ENCODE data around the gene PBRM1.

The PBRM1 gene

DNA sequence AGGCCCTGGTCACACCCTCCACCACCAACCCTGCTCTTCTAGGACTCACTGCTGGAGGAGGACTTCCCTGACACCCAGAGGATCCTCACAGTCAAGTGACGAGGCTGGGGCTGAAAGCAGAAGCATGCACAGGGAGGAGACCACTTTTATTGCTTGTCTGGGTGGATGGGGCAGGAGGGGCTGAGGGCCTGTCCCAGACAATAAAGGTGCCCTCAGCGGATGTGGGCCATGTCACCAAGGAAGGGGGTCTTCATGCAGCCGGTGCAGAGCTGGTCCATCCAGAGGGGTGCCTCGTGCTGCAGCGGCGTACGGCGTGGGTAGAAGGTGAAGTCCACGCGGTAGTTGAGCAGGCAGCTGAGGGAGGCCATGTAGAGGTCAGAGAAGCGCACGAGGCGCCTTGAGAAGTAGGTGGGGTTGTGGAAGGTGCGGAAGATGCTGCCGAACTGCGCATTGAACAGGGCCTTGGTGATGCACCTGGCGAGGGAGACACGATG is 161.4 kb downstream of the PBRM1 start:
- TF ChIP-seq, protein P1, sequence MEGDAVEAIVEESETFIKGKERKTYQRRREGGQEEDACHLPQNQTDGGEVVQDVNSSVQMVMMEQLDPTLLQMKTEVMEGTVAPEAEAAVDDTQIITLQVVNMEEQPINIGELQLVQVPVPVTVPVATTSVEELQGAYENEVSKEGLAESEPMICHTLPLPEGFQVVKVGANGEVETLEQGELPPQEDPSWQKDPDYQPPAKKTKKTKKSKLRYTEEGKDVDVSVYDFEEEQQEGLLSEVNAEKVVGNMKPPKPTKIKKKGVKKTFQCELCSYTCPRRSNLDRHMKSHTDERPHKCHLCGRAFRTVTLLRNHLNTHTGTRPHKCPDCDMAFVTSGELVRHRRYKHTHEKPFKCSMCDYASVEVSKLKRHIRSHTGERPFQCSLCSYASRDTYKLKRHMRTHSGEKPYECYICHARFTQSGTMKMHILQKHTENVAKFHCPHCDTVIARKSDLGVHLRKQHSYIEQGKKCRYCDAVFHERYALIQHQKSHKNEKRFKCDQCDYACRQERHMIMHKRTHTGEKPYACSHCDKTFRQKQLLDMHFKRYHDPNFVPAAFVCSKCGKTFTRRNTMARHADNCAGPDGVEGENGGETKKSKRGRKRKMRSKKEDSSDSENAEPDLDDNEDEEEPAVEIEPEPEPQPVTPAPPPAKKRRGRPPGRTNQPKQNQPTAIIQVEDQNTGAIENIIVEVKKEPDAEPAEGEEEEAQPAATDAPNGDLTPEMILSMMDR (IDR thresholded peaks at IDR 0.05; ENCODE audit: insufficient read depth, low read length, poor library complexity, severe bottlenecking) = no peak
- Histone ChIP-seq H3K27me3 (replicated peaks; ENCODE audit: control insufficient read depth, insufficient read depth, low read length) (no peaks in the 10 kb centered on the region), H3K36me3 (ENCODE audit: control insufficient read depth, insufficient read depth, low read length) (peaks cover 22% of the 10 kb centered on the region), H3K4me3 (replicated peaks; ENCODE audit: low read depth, low read length) (no peak overlapping the region)
- DNase-seq (ENCODE audit: extremely low read depth, insufficient read length) = no peak

DNA sequence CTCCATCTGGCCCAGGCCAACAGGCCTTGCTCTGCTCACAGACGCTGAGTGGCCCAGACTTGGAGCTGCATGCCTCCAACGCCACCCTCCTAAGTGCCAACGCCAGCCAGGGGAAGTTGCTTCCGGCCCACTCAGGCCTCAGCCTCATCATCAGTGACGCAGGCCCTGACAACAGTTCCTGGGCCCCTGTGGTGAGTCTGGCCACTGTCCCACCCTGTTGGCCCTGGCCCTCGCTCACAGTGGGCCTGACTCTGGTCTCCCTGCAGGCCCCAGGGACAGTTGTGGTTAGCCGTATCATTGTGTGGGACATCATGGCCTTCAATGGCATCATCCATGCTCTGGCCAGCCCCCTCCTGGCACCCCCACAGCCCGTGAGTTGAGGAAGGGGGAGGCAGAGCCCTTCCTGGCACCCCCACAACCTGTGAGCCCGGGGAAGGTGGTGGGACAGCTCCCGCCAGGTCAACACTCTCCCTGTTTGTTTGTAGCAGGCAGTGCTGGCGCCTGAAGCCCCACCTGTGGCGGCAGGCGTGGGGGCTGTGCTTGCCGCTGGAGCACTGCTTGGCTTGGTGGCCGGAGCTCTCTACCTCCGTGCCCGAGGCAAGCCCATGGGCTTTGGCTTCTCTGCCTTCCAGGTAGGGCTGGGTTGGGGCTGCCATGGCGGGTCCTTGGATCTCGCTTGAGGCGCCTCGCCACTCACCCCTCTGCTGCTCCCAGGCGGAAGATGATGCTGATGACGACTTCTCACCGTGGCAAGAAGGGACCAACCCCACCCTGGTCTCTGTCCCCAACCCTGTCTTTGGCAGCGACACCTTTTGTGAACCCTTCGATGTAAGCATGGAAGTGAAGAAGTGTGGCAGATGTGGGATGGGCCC is 162.1 kb downstream of the PBRM1 start:
- H3K27me3 ChIP-seq (replicated peaks; ENCODE audit: control insufficient read depth, insufficient read depth, low read length) = no peaks in the 10 kb centered on the region
- no peak for DNase-seq (ENCODE audit: extremely low read depth, insufficient read length)
- H3K36me3 ChIP-seq (ENCODE audit: control insufficient read depth, insufficient read depth, low read length) = peaks cover 20% of the 10 kb centered on the region
- TF ChIP-seq, protein P1 (IDR thresholded peaks at IDR 0.05; ENCODE audit: insufficient read depth, low read length, poor library complexity, severe bottlenecking) = no peak
- H3K4me3 ChIP-seq (replicated peaks; ENCODE audit: low read depth, low read length) = no peak overlapping the region

GRCh38 chr3:52522651-52523251 is 163.0 kb downstream of the PBRM1 start:
- Histone ChIP-seq H3K27me3 (replicated peaks; ENCODE audit: control insufficient read depth, insufficient read depth, low read length) (no peaks in the 10 kb centered on the region), H3K36me3 (ENCODE audit: control insufficient read depth, insufficient read depth, low read length) (peaks cover 16% of the 10 kb centered on the region), H3K4me3 (replicated peaks; ENCODE audit: low read depth, low read length) (no peak overlapping the region)
- TF ChIP-seq, protein P1 (IDR thresholded peaks at IDR 0.05; ENCODE audit: insufficient read depth, low read length, poor library complexity, severe bottlenecking) = no peak
- DNase-seq (ENCODE audit: extremely low read depth, insufficient read length) = no peak

- TF ChIP-seq, protein P1 (IDR thresholded peaks at IDR 0.05; ENCODE audit: insufficient read depth, low read length, poor library complexity, severe bottlenecking) = no peak
- DNase-seq (ENCODE audit: extremely low read depth, insufficient read length) = no peak
- Histone ChIP-seq H3K27me3 (replicated peaks; ENCODE audit: control insufficient read depth, insufficient read depth, low read length) (no peaks in the 10 kb centered on the region), H3K4me3 (replicated peaks; ENCODE audit: low read depth, low read length) (no peak overlapping the region), H3K36me3 (ENCODE audit: control insufficient read depth, insufficient read depth, low read length) (peaks cover 11% of the 10 kb centered on the region)
These were observed 163.6 kb downstream of the PBRM1 start for GRCh38 chr3:52521881-52522650.

GRCh38 chr3:52521488-52521824 is 164.3 kb downstream of the PBRM1 start:
- H3K4me3 ChIP-seq (replicated peaks; ENCODE audit: low read depth, low read length) = no peak overlapping the region
- TF ChIP-seq, protein P1 (IDR thresholded peaks at IDR 0.05; ENCODE audit: insufficient read depth, low read length, poor library complexity, severe bottlenecking) = no peak
- peaks cover 7% of the 10 kb centered on the region for H3K36me3 ChIP-seq (ENCODE audit: control insufficient read depth, insufficient read depth, low read length)
- no peak for DNase-seq (ENCODE audit: extremely low read depth, insufficient read length)
- H3K27me3 ChIP-seq (replicated peaks; ENCODE audit: control insufficient read depth, insufficient read depth, low read length) = no peaks in the 10 kb centered on the region
